Gastrocnemius medialis (tissue), 4 donors: ENCODE measurements around the gene MYO1D. TPM values are rescaled to one million over a fixed set of nuclear protein-coding genes. Genes with fewer than 3 reads are reported as not detected.
A peak's percentile ranks its signal among the peaks of the same experiment; 100 is the strongest.

Source experiments
- ATAC-seq, 2 donors: fragments of 150-250 bp; one replicate each; pipeline ENCODE4 v1.9.1; 2016
- DNase-seq, 2 donors: peaks; one replicate each; pipeline ENCODE4 v3.0.0-alpha.2; 2019
- H3K27ac ChIP-seq, 4 donors: fragments of 200-600 bp; sonication (generic); 1 replicate in 1 of 4; 2 replicates in 3 of 4; pipeline ENCODE4 v1.5.1; 2016 to 2018; ENCODE audit warnings: mild to moderate bottlenecking in 2 of 4, moderate library complexity in 1 of 4
- H3K27me3 ChIP-seq, 3 donors: fragments of 200-600 bp; sonication (generic) in 2 of 3; 1 replicate in 1 of 3; 2 replicates in 2 of 3; pipeline versions ENCODE4 v1.5.1 to v1.6.0; 2016 to 2019; ENCODE audit warnings: mild to moderate bottlenecking in 1 of 3, moderate library complexity in 1 of 3
- H3K36me3 ChIP-seq, 2 donors: fragments of 200-600 bp; sonication (generic) in 1 of 2; one replicate each; pipeline ENCODE4 v1.5.1; 2017 to 2018
- H3K4me1 ChIP-seq, 2 donors: fragments of 200-600 bp; sonication (generic) in 1 of 2; one replicate each; pipeline ENCODE4 v1.5.1; 2016 to 2017; ENCODE audit warnings: mild to moderate bottlenecking in 2 of 2
- H3K4me3 ChIP-seq, 4 donors: fragments of 200-600 bp; sonication (generic) in 3 of 4; 1 replicate in 1 of 4; 2 replicates in 3 of 4; pipeline ENCODE4 v1.5.1; 2016 to 2019; ENCODE audit warnings: mild to moderate bottlenecking in 2 of 4
- H3K9me3 ChIP-seq, 3 donors: fragments of 200-600 bp; sonication (generic) in 2 of 3; 1 replicate in 1 of 3; 2 replicates in 2 of 3; pipeline ENCODE4 v1.5.1; 2016 to 2019
- POLR2A ChIP-seq, 2 donors: fragments of 450-650 bp; IDR thresholded peaks; one replicate each; pipeline ENCODE4 v1.6.1; 2017; ENCODE audit warnings: antibody characterized with exemption in 2 of 2, mild to moderate bottlenecking in 2 of 2, moderate library complexity in 2 of 2
- in situ Hi-C, 4 donors: fragments of 200-750 bp; cut with MboI; loops; one replicate each; pipeline versions ENCODE4 v1.15.0 to v1.8.0; 2017; ENCODE audit warnings: low sequenced_read_pairs in 4 of 4
- intact Hi-C: fragments of 100-400 bp; cut with DNase I; formaldehyde crosslinking; loops from one replicate; pipeline ENCODE4 v1.15.1; 2023; ENCODE audit warnings: low total_unique reads
- total RNA-seq, 4 donors: library from RNA; depleted of rRNA; stranded (reverse); fragments of >200 nt; gene quantifications; one replicate each; pipeline versions ENCODE4 v1.1.0 to v1.2.3, GENCODE V29; 2016
- TF ChIP-seq, protein P1 (sequence below), 5 experiments: fragments of 450-650 bp in 3 of 5; fragments of 200-600 bp in 2 of 5; sonication (generic) in 2 of 5; IDR thresholded peaks in 4 of 5; conservative IDR thresholded peaks in 1 of 5; 1 replicate in 4 of 5; 2 replicates in 1 of 5; pipeline ENCODE4 v1.5.1; 2016 to 2019; ENCODE audit warnings: antibody characterized with exemption in 5 of 5, mild to moderate bottlenecking in 3 of 5, moderate library complexity in 3 of 5

MYO1D gene
- total RNA-seq, 4 donors from 2014 or later, result 5.8 to 20.1 (median 7.8) TPM

DNA sequence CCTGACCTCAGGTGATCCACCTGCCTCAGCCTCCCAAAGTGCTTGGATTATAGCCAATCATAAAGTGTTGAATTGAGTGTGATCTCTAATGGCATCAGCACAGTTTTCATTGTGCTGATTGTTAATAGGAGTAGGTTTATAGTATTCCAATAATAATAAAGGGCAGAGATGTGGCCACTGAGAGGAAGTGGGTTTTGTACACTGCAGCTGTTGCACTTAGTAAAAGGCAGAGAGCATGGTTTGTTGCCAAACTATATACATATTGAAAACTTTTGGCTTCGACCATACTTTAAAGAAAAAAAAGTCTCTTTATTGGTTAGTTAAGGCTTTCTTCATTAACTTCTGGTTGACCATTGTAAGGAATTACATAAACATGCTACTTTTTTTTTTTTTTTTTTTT is 204.2 kb downstream of the MYO1D start:
- Histone ChIP-seq H3K9me3 (no peaks in the 10 kb centered on the region), H3K4me3 (no peak overlapping the region), H3K27ac (no peak overlapping the region), H3K36me3 (no peaks in the 10 kb centered on the region), H3K4me1 (no peaks in the 10 kb centered on the region), H3K27me3 (no peaks in the 10 kb centered on the region)
- in situ Hi-C loops, result no loop called here
- DNase-seq (no peak), ATAC-seq (no peak)
- intact Hi-C loops, result no loop called here
- no peak for TF ChIP-seq POLR2A (IDR thresholded peaks at IDR 0.05)
- TF ChIP-seq, protein P1, sequence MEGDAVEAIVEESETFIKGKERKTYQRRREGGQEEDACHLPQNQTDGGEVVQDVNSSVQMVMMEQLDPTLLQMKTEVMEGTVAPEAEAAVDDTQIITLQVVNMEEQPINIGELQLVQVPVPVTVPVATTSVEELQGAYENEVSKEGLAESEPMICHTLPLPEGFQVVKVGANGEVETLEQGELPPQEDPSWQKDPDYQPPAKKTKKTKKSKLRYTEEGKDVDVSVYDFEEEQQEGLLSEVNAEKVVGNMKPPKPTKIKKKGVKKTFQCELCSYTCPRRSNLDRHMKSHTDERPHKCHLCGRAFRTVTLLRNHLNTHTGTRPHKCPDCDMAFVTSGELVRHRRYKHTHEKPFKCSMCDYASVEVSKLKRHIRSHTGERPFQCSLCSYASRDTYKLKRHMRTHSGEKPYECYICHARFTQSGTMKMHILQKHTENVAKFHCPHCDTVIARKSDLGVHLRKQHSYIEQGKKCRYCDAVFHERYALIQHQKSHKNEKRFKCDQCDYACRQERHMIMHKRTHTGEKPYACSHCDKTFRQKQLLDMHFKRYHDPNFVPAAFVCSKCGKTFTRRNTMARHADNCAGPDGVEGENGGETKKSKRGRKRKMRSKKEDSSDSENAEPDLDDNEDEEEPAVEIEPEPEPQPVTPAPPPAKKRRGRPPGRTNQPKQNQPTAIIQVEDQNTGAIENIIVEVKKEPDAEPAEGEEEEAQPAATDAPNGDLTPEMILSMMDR (IDR thresholded peaks at IDR 0.05 in 4 of 5, conservative IDR thresholded peaks at IDR 0.05 in 1 of 5), result no peak

DNA sequence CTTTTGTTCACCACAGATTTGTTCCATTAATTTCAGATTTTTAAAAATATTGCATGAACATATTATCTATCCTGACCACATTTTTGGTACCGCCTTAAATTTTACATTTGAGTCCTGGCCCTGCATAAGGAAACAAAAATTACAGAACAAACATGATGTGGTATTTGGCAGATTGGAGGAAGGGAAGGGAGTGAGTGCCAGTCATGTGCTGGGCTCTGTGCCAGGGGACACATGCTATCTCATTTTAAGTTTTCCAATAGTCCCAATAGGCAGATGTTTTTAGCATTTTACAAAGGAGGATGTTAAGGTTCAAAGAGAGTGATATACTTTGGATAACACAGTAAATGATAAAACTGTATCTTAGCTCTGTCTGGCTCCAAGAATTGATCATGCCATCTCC is 205.0 kb downstream of the MYO1D start:
- Histone ChIP-seq H3K36me3 (no peaks in the 10 kb centered on the region), H3K9me3 (no peaks in the 10 kb centered on the region), H3K27ac (no peak overlapping the region), H3K4me1 (no peaks in the 10 kb centered on the region), H3K27me3 (no peaks in the 10 kb centered on the region), H3K4me3 (no peak overlapping the region)
- DNase-seq (peak; percentile 30 to 45), ATAC-seq (no peak)
- in situ Hi-C loops, result no loop called here
- no peak for TF ChIP-seq POLR2A (IDR thresholded peaks at IDR 0.05)
- TF ChIP-seq, protein P1 (IDR thresholded peaks at IDR 0.05 in 4 of 5, conservative IDR thresholded peaks at IDR 0.05 in 1 of 5), result no peak
- intact Hi-C loops, result no loop called here

DNA sequence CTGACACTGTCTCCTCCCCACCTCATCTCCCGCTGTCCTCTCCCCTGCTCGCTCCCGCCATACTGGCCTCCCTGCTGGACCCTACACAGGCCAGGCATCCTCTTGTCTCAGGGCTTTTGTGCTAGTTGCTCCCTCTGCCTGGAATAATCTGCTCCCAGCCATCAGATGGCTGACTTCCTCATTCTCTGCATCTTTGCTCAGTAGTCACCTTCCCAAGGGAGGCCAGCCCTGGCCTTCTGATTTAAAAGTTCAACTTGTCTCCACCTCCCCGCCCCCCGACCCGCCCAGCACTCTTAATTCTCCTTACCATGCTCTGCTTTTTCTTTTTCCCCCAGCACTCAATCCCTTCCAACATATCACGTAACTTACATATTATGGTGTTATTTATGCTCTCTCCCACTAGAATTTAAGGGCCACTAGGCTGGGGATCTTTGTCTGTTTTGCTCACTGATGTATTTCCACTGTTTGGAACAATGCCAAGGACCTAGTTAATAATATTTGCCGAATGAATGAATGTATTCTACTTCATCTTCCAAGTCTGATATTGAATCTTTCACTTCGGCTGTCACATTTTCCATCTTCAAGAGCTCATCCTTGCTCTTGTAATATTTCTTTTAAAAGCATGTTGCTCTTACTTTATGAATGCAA is 211.9 kb downstream of the MYO1D start:
- intact Hi-C loops, result no loop called here
- in situ Hi-C loops, result loop anchor here in 1 of 4 donors (10.0 kb wide), 1 partner anchor 90 kb away; no protein-coding TSS in a partner anchor
- TF ChIP-seq POLR2A (IDR thresholded peaks at IDR 0.05), result no peak
- TF ChIP-seq, protein P1 (IDR thresholded peaks at IDR 0.05 in 4 of 5, conservative IDR thresholded peaks at IDR 0.05 in 1 of 5), result no peak
- Histone ChIP-seq H3K4me1 (no peaks in the 10 kb centered on the region), H3K27me3 (no peaks in the 10 kb centered on the region), H3K9me3 (no peaks in the 10 kb centered on the region), H3K36me3 (no peaks in the 10 kb centered on the region), H3K4me3 (no peak overlapping the region), H3K27ac (no peak overlapping the region)
- no peak for ATAC-seq
- DNase-seq, result no peak

DNA sequence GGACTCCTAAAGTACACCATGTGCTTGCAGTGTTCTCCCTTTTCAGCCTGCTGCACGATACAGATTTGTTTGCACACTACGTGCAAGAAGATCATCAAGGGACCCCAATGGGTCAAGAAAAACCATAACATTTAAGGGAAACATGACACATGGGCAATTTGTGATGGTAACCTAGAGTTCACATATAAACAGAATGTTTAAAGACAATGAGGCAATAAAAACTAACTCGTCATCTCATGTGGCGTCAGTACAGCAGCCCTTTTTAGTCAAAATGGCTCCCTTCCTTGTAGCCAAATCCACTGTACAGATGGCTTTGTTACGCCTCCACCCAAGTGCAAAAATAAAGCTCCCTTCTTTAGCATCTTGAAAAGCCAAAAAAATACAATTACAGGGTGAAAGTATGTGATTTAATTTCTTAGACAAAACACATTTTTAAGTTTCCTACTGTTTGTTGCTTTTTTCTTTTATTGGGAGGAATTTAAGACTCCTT is 216.4 kb downstream of the MYO1D start:
- no peak for ATAC-seq
- no peak for DNase-seq
- Histone ChIP-seq H3K4me1 (peaks cover 0 to 5% of the 10 kb centered on the region in 2 donors), H3K36me3 (no peaks in the 10 kb centered on the region), H3K27ac (no peak overlapping the region), H3K4me3 (no peak overlapping the region), H3K9me3 (no peaks in the 10 kb centered on the region), H3K27me3 (no peaks in the 10 kb centered on the region)
- intact Hi-C loops (no loop called here), in situ Hi-C loops (loop anchor here in 1 of 4 donors (10.0 kb wide), 1 partner anchor 94 kb away; no protein-coding TSS in a partner anchor)
- TF ChIP-seq, protein P1 (IDR thresholded peaks at IDR 0.05 in 4 of 5, conservative IDR thresholded peaks at IDR 0.05 in 1 of 5), result no peak
- no peak for TF ChIP-seq POLR2A (IDR thresholded peaks at IDR 0.05)
